ENCODE data around the gene PAM16.

PAM16 gene

GRCh38 chr16:4382795-4383357 lies 31.8 kb upstream of the PAM16 start:
- DNase-seq (ENCODE audit: low read depth): no peak
- no peak for TF ChIP-seq CTCF (IDR thresholded peaks at IDR 0.05; ENCODE audit: insufficient read depth, low read depth, low read length, missing control alignments)
- H3K4me3 ChIP-seq (ENCODE audit: low read depth, low read length): no peak overlapping the region

- no peak overlapping the region for H3K4me3 ChIP-seq (ENCODE audit: low read depth, low read length)
- TF ChIP-seq CTCF (IDR thresholded peaks at IDR 0.05; ENCODE audit: insufficient read depth, low read depth, low read length, missing control alignments): no peak
- DNase-seq (ENCODE audit: low read depth): no peak
Measured at GRCh38 chr16:4381935-4382794, 31.0 kb upstream of the PAM16 start.

- no peak overlapping the region for H3K4me3 ChIP-seq (ENCODE audit: low read depth, low read length)
- no peak for TF ChIP-seq CTCF (IDR thresholded peaks at IDR 0.05; ENCODE audit: insufficient read depth, low read depth, low read length, missing control alignments)
- no peak for DNase-seq (ENCODE audit: low read depth)
Measured at GRCh38 chr16:4381072-4381934, 30.2 kb upstream of the PAM16 start.

- no peak for TF ChIP-seq CTCF (IDR thresholded peaks at IDR 0.05; ENCODE audit: insufficient read depth, low read depth, low read length, missing control alignments)
- DNase-seq (ENCODE audit: low read depth): no peak
- H3K4me3 ChIP-seq (ENCODE audit: low read depth, low read length): no peak overlapping the region
Measured at GRCh38 chr16:4380119-4381063, 29.3 kb upstream of the PAM16 start.

GRCh38 chr16:4378999-4379690 lies 28.0 kb upstream of the PAM16 start:
- no peak overlapping the region for H3K4me3 ChIP-seq (ENCODE audit: low read depth, low read length)
- DNase-seq (ENCODE audit: low read depth): no peak
- TF ChIP-seq CTCF (IDR thresholded peaks at IDR 0.05; ENCODE audit: insufficient read depth, low read depth, low read length, missing control alignments): no peak

All from GM12865 (cell line).